ENCODE results near the gene PRPH2.
A peak's percentile ranks its signal among the peaks of the same experiment; 100 is the strongest.
"Not testable (repeated sequence)": the region's sequence is repeated elsewhere in the genome, so short reads cannot be mapped to it uniquely, and the experiment has no call there.

PRPH2 gene

DNA sequence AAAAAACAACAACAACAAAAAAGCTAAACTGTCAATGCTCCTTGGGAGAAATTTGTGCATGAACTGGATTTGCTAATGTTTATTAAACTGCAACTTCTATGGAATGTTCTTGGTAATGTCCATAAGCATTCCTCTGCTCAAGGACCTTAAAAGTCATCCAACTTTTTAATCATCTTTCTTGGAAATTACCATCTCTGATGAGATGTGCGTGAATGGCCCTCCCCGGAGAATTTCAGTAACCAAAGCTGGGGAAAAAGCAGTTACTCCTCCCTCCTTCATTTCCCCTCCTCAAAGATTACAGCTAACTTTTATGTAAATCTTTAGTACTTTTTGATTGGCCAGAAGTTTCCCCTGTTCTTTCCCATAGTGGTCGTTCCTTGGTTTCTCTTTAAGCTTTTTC is 18.3 kb upstream of the PRPH2 start:
- DNase-seq = no peak

DNA sequence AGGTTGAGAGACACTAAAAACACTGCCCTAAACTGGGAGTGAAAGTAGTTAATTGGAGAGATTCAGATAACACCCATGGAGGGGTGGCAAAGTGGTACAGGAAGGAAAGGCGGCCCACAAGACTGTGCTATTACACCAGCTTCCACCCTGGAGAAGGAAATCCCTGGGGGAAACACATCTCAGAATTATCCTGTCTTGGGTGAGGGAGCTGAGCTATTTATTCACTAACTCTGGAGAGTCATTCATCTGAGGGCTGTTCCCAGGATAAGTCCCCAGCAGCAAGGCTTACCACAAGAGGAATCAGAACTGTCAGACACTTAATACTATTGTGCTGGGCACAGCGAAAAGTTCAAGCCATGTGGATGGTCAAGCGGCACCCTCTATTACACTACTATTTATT is 13.6 kb upstream of the PRPH2 start:
- DNase-seq = no peak

DNA sequence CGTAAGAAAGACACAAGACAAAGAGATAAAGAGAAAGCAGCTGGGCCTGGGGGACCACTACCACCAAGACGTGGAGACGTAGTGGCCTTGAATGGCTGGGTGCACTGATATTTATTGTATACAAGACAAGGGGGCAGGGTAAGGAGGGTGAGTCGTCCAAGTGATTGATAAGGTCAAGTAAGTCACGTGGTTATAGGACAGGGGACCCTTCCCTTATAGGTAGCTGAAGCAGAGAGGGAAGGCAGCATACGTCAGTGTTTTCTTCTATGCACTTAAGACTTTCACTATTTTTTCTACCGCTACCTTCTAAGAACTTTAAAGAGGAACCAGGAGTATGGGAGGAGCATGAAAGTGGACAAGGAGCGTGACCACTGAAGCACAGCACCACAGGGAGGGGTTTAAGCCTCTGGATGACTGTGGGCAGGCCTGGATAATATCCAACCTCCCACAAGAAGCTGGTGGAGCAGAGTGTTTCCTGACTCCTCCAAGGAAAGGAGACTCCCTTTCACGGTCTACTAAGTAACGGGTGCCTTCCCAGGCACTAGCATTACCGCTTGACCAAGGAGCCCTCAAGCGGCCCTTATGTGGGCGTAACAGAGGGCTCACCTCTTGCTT is 11.6 kb upstream of the PRPH2 start:
- DNase-seq = not testable (repeated sequence)

DNA sequence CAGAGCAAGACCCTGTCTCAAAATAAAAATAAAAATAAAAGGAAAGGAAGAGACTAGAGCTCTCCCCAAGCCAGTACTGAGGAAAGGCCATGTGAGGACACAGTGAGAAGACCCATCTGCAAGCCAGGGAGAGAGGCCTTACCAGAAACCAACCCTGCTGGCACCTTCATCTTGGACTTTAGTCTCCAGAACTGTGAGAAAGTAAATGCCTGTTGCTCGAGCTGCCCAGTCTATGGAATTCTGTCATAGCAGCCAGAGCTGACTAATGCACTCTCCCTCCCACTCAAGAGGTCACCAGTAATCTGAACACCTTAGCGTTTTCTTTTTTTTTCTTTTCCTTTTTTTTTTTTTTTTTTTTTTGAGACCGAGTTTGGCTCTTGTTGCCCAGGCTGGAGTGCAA is 7.3 kb upstream of the PRPH2 start:
- DNase-seq = no peak

DNA sequence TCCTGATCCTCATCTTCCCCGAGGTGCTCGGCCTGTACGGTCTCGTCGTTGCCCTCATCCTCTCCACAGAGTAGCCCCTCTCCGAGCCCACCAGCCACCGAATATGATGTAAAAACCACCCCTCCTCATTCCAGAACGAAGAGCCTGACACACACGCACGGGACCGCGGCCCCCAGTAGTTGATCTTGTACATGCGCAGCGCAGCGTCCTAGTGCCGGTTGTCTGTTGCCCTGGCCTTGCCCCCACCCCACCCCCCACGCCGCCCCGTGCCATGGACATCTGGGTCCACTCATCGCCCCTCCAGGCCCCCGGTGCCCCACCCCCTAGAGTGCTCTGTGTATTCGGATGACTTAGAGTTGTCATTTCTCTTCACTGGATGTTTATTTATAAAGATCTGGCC is 5.2 kb upstream of the PRPH2 start:
- DNase-seq = no peak

DNA sequence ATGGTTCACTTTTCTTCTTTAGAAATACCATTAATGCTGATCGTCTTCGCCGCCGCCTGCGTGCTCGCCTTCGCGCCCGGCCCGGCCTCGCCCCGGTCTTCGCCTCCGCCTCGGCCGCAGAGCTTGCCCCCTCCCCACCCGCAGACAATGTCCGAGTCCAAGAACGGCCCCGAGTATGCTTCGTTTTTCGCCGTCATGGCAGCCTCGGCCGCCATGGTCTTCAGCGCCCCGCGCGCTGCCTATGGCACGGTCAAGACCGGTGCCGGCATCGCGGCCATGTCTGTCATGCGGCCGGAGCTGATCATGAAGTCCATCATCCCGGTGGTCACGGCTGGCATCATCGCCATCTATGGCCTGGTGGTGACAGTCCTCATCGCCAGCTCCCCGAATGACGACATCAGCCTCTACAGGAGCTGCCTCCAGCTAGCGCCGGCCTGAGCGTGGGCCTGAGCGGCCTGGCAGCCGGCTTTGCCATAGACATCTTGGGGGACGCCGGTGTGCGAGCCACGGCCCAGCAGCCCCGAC is 4.8 kb upstream of the PRPH2 start:
- DNase-seq = peak; percentile 23

DNA sequence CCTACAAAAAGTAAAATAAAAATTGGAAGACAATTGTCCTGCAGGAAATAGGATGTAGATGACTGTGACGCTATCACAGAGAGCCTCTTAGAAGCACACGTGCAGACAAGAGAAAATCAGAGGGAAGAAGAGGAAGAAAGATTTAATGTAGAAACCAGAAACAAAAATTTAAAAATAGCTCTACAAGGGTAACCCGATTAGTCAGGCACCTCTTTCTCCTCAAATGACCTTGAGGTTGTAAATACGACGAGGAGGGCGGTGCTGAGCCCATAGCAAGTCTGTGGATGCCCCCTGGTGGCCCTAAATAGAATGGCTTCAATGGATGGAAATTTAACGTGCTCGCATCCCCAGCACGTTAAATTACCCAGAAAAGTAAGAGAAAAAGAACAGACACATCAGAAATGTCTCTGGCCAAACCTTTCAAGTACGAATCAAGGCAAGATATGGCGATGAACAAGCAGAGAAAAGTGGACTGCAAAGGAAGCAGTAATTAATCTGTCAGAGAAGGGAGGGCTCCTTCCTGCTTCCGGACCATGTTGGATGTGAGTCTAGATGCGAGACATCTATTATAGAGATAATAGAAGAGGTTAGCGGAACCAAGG is 4.2 kb upstream of the PRPH2 start:
- DNase-seq = peak; percentile 57

DNA sequence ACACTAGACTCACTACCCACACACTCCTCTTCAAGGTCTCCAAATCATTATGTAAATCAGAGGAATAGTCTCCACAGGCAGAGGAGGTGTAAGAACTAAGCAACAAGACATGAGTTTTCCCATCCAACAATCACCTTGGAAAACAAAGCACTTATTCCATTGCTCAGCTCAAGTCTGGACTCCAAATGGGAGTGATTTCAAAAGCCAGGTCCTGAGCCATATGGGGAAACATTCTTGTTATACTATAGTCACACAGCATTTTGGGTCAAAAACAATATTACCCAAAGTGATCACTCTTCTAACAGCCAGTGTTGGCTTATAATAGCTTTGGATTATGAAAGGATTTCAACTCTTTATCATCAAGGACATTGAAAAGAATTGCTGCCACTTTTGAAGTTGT is 3.6 kb upstream of the PRPH2 start:
- no peak for DNase-seq

DNA sequence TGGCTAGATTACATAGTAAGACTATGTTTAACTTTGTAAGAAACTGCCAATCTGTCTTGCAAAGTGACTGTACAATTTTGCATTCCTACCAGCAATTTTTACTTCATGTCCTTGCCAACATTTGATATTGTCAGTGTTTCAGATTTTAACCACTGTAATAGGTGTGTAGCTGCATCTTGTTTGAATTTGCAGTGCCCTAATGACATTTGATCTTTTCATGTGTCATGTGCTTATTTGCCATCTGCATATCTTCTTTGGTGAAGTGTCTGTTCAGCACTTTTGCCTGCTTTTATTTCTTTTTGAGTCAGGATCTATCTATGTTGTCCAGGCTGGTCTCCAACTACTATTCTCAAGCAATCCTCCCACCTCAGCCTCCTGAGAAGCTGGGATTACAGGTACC is 2.4 kb upstream of the PRPH2 start:
- no peak for DNase-seq

DNA sequence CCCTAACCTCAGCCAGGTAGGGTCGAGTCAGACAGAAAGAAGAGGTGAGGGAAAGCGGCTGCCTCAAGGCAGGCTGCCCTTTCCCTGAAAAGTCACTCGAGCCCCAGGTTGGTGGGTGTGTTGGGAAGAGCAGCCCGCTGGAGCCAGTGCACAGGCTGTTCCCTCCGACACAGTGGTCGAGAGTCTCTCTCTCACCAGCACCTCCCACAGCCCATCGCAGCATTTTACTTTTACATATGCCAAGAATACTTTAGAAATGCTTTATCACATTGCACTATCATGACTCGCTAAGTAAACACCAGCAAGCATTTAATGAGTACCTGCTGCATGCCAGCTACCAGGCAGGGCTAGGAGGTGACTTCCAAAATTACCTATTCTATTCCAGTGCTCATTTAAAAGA is 1.7 kb downstream of the PRPH2 start:
- no peak for DNase-seq

DNA sequence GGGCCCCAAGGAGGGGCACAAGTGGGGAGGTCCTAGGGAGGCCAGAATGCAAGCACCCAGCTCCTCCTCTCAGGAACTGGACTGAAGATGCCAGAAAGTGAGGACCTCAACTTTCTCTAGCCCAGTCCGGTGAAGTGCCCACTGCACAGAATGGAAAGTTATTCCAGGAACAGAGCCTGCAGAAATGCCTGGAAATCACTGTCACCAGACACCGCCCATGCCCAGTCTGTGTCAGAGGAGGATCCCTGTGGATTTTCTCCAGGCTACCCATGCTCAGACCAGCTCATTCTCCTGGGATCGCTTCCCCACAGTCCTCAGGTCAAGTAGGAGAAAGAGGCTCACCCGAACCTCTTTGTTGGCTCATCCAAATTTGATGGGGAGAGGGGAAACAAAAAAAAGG is 6.5 kb downstream of the PRPH2 start:
- no peak for DNase-seq

DNA sequence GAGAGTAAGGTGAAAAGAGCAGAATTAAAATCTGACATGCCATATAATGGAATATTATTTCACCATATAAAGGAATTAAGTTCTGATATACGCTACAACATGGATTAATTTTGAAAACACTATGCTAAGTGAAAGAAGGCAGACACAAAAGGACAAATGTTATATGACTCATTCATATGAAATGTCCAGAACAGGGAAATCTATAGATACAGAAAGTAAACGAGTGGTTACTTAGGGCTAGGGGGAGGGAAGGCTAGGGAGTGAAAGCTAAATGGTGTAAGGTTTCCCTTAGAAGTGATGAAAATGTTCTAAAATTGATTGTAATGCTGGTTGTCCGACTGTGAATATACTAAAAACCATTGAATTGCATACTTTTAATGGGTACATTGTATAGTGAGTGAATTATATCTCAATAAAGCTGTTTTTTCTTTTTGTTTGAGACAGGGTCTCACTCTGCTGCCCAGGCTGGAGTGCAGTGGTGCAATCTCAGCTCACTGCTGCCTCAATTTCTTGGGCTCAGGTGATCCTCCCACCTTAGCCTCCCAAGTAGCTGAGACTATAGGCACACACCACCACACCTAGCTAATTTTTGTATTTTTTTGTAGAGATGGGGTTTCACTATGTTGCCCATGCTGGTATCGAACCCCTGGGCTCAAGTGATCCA is 8.2 kb downstream of the PRPH2 start:
- DNase-seq = no peak

DNA sequence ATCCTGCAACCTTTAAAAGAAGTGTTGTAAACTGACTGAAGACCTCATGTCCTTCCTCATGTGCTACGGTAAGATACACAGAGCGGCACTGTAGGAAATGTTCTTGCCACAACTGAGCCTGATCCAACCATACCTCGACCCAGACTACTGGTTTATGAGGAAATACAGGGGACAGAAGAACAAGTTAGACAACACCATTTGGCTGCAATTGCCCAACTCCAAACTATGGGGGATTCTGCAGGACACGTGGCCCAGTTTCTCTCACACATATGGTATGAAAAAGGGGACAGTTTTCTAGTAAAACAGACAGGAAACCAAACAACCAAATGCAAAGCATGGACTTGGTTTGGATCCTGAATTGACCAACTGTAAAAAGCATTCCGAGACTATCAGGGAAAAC is 10.5 kb downstream of the PRPH2 start:
- DNase-seq = no peak

DNA sequence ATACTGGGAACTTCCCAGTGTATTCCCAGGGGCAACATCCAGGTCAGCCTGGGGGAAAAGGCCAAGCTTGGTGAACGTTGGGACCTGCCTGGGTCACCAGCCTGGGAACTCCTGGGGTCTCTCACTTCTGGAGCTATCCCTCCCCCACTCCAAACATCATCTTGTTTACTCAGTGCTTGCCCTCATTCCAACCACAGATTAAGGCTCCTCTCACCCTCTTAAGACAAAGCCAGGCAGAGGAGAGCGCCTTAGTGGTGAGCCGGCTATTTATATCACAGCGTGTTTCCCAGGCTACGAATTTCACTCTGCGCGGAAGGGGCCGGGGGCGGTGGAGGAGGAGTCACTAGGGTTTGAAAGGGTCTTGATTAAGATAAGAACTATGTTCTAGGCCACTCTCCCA is 12.1 kb downstream of the PRPH2 start:
- DNase-seq = no peak

DNA sequence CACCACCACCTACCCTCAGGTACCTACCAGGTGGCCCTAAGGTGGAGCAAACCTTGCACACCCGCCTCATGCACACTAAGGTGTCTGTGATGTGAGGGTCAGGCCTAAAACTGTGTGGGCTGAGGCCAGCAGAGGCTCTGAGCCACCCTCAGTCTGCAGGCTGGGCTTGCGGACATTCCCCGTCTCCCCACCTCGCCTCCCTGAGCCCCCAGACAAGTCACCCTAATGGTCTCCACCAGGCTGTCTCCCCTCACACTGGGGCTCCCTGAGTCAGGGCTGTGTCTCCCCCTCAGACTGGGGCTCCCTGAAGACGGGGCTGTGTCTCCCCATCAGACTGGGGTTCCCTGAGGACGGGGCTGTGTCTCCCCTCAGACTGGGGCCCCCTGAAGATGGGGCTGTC is 12.5 kb downstream of the PRPH2 start:
- no peak for DNase-seq

DNA sequence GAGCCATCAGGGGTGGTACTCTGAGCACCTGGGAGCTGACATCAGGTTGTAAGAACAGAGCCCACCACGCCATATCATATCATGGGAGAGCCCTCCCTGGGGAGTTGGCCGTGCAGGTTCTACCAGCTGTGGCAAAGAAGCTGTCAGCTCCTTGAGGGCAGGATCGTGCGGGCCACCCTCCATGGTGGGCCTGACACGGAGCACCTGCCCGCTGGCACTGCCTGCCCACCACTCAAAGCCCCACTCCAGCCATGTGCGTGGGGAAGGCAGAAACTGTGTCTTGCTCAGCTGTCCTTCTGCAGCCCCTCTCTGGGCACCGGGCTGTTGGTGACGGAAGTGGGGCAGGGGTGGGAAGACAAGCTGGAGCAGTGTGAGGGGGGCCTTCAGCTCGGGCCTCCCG is 14.3 kb downstream of the PRPH2 start:
- DNase-seq = no peak

DNA sequence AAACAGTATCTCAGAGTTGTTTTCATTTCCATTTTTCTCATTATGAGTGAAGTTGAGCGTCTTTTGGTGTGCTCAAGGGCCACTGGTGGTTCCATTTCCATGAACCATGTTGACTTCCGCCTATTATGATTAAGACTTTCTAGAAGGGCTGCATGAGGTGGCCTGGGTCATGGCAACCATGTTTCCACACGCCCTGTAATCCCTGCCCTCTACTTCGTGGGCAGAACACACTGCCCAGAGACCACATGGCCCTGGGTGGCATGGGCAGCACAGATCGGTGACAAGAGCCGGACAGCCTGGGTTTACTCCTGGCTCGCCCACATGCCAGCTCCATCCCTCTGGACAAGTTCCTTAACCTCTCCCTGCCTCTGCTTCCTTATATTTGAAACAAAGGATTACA is 14.8 kb downstream of the PRPH2 start:
- DNase-seq = no peak

DNA sequence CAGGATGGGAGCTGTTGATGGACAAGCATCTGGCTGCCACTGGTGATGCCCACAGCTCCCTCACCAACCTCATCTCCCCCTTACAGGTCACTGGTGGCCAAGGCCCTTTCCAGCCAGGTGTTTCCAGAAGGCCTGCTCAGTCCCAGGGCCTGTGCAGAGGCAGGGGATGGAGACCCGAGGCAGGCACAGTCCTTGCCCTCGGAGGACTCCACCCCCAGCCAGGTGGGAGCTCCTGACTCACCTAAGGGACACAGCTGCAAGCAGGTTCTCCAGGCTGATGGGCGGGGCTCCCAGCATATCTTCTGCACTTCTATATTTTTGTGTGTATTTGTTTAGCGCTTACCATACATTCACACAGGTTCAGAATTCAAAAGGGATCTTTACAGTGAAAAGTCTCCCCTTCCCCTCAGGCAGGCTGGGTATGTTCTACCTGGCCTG is 17.4 kb downstream of the PRPH2 start:
- DNase-seq = no peak

DNA sequence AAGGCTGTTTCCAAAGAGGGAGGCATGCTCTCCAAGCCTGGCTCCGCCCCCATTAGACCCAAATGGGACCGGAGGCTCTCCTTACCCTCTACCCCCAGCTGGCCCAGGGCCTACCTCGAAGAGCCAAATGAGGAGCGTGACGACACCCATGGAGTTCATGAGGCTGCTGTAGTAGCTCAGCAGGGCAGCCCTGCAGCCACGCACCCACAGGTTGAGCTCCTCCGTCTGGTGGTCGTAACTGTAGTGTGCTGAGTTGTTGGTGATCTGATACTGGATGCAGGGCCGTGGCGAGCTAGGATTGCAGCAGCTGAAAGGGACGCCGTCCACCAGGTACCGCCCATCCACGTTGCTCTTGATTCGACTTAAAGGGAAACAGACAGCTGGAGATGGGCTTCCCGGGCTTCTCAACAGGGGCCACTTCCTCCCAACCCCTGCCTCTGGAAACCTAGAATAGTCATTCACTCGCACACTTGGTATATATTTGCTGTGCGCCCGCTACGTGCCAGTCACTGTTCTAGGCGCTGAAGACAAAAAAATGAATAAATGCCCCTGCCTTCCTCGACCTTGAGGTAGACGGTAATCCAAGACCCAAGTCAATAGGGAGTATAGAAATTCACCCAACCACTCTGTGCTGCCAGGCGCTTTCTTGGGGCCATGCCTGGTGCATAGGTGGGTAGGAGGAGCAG is 18.0 kb downstream of the PRPH2 start:
- DNase-seq = no peak

DNA sequence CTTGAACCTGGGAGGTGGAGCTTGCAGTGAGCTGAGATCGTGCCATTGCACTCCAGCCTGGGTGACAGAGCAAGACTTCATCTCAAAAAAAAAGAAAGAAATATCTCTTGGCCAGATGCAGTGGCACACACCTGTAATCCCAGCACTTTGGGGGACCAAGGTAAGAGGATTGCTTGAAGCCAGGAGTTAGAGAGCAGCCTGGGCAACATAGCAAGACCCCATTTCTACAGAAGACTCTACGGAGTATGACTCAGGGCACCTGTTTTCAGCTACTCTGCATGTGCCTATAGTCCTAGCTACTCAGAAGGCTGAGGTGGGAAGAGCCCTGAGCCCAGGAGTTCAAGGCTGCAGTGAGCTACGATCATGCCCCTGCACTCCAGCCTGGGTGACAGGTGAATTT is 19.6 kb downstream of the PRPH2 start:
- DNase-seq = not testable (repeated sequence)

DNA sequence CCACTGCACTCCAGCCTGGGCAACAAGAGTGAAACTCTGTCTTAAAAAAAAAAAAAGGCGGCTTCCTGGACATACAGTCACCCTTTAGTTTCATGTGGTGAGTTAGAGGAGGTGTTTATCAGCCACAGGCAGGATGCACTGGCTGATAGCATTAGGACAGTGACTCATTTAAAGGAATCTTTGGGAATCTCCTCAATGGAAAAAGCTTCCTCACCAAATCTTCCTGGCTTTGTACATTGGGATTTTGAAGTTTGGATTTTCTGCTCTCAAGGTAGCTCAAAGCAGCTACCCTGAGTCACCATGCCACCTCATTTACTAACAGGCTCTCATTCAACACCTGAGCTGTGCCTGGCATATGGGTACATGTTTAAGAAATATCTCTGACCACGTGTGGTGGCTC is 20.2 kb downstream of the PRPH2 start:
- no peak for DNase-seq

DNA sequence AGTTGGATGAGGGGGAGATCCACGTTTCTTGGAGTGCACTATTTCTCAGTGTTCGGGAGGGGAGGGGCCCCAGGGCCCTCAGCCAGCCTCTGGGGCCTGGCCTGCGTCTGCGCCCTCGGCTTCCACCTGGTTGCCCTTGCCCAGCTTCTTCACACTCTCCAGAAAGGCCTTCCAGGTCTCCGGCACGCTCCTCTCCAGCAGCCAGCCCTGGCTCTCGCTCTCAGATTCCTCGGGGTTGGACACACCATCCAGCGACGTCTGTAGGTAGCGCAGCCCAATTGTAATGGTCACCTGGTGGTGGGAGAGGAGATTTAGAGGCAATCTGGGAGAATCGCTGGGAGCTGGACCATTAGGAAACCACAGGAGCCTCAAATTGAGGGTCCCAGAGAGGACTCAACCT is 24.2 kb downstream of the PRPH2 start:
- DNase-seq = no peak

DNA sequence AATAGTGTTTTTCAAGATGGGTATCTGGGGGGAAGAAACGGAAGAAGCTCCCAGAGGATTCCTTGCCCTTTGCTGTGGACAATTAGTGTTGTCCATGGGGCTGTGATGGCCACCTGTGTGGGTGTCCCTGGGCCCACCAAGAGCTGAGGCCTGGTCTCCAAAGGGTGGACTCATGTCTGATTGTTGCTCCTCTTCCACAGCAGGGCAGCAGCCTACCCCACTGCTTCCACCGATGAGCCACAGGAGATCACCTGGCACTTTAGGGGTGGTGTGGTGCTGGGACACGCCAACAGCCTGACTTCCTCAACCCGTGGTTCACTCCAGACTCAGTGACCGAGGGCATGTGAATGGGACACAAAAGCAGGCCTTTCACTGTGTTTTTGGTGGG is 25.1 kb downstream of the PRPH2 start:
- no peak for DNase-seq

Data from stimulated activated CD4-positive, alpha-beta T cell treated with anti-CD3 and anti-CD28 coated beads, Interleukin-12 subunit alpha, Interleukin-12 subunit beta, amount 100 ng/mL, for 4 hours (primary cell).